A673 (cell line): ENCODE measurements around the gene FPR3.

Experiments used
- CTCF ChIP-seq: fragments of 300-800, 200-600 bp; sonication (generic); conservative IDR thresholded peaks from 2 replicates; pipeline ENCODE4 v1.5.1; 2017; ENCODE audit warnings: low read depth, mild to moderate bottlenecking, antibody characterized with exemption, low read length, moderate library complexity, mixed read lengths
- EZH2 ChIP-seq: fragments of 200-600 bp; sonication (generic); IDR thresholded peaks from 2 replicates; pipeline ENCODE4 v1.6.1; 2017; ENCODE audit warnings: borderline replicate concordance, low read depth, mild to moderate bottlenecking, mixed read lengths, antibody characterized with exemption, low read length; ENCODE audit not compliant: poor library complexity, severe bottlenecking

DNA sequence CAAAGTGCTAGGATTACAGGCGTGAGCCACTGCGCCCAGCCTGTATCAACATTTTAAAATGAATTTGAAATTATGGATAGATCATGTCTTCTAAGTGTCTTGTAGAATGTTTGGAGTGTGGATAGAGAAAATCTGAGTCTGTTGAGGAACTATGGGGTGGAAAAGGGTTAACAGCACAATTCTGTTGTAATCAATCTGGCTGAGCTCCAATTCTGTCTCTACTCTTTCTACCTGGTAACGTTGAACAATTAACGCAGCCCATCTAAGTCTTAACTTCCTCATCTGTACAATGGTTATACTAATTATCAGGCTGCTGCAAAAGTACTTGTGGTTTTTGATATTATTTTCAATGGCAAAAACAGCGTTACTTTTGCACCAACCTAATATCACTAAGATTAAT, 29.9 kb upstream of the FPR3 start:
- no peak for TF ChIP-seq EZH2
- TF ChIP-seq CTCF: no peak
